ENCODE measurements around the gene SGPL1. TPM values are rescaled to one million over a fixed set of nuclear protein-coding genes. Genes with fewer than 3 reads are reported as not detected.
A peak's percentile ranks its signal among the peaks of the same experiment; 100 is the strongest.

SGPL1 gene
- total RNA-seq, 2 experiments from 2014 or later = 13.7 to 16.6 TPM

GRCh38 chr10:70784471-70784870 is 31.3 kb upstream of the SGPL1 start:
- H3K4me1 Mint-ChIP-seq (ENCODE audit: low read depth) = peaks cover 10% of the 10 kb centered on the region
- ATAC-seq (no peak), DNase-seq (no peak)
- no peak overlapping the region for H3K4me3 Mint-ChIP-seq
- H3K27me3 Mint-ChIP-seq = no peaks in the 10 kb centered on the region
- ChIA-PET CTCF (no interaction called here), POLR2A (no interaction called here)
- intact Hi-C loops (cut with micrococcal nuclease) = no loop called here
- no peak overlapping the region for H3K27ac Mint-ChIP-seq
- no peak for TF ChIP-seq CTCF (IDR thresholded peaks at IDR 0.05)
- no peaks in the 10 kb centered on the region for H3K36me3 Mint-ChIP-seq (ENCODE audit: low read depth)
- H3K9me3 Mint-ChIP-seq = no peaks in the 10 kb centered on the region

DNA sequence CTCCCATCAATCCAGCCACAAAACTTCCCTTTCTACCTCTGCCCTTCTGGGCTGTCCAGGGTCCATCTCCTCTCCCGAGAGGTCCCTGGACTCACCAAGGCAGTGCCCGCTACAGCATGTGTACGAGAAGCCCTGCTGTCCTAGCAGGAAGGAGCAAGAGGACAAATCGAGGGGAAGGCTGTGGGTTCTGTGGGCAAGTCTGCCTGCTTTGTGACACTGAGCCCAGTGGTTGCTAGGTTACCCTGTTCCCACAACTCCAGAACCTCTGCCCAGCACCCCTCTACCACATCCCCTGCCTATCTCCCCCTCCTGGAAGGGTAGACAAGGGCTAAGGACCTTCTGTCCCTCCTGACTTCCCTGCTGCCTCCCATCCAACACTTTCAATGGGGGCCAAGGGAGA is 30.6 kb upstream of the SGPL1 start, which contains the start of gene TBATA:
Gene TBATA, minus strand, starts transcription at position 188 of the 400 bp plus-strand sequence. CDS start 1,998 bp downstream, outside the sequence.
- TF ChIP-seq CTCF (IDR thresholded peaks at IDR 0.05) = no peak
- no peak for DNase-seq
- Mint-ChIP-seq H3K27me3 (no peaks in the 10 kb centered on the region), H3K4me1 (ENCODE audit: low read depth) (peaks cover 11% of the 10 kb centered on the region), H3K36me3 (ENCODE audit: low read depth) (no peaks in the 10 kb centered on the region), H3K27ac (no peak within 1 kb of the TSS), H3K4me3 (no peak within 1 kb of the TSS), H3K9me3 (no peaks in the 10 kb centered on the region)
- ATAC-seq = no peak
- POLR2A ChIA-PET = no interaction called here
- CTCF ChIA-PET = no interaction called here
- intact Hi-C loops (cut with micrococcal nuclease) = no loop called here

- Mint-ChIP-seq H3K4me3 (no peak overlapping the region), H3K27me3 (no peaks in the 10 kb centered on the region), H3K4me1 (ENCODE audit: low read depth) (peaks cover 23% of the 10 kb centered on the region), H3K27ac (no peak overlapping the region), H3K9me3 (no peaks in the 10 kb centered on the region), H3K36me3 (ENCODE audit: low read depth) (no peaks in the 10 kb centered on the region)
- ATAC-seq (peak; percentile 77), DNase-seq (peak; percentile 39)
- ChIA-PET POLR2A (no interaction called here), CTCF (interaction anchor here (0.9 kb wide), 1 partner anchor 11 kb away, joined by 3 read pairs; no protein-coding TSS in a partner anchor)
- no peak for TF ChIP-seq CTCF (IDR thresholded peaks at IDR 0.05)
- intact Hi-C loops (cut with micrococcal nuclease) = no loop called here
Measured at GRCh38 chr10:70786799-70787415, 28.8 kb upstream of the SGPL1 start.

DNA sequence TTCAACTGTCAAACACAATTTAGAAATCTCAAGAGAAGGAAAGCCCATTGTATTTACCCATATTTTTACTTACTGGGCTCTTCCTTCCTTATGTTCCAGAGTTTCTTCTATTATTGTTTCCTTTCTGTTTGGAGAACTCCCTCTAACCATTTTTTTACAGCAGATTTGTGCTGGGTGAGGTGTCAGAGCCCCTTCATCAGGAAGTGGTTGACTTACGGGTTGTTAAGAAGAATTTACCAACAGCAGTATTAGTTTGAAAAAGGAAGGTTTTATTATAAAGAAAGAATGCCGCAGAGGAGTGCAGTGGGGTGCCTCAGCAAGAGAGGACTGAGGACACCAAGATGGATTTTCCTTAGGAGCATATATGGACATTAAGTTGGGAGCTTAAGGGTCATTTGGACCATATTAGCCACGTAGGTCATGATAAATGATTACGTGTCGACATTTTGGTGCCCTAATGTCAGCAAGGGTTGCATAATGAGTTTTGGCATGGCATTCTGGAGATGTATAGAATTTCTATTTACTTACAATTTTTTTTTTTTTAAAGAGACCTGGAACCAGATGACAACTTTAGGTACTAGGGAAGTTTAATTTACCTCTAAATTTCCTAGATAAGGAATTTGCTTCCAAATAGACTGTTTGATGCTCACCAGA is 24.2 kb upstream of the SGPL1 start:
- Mint-ChIP-seq H3K4me3 (no peak overlapping the region), H3K4me1 (ENCODE audit: low read depth) (peaks cover 21% of the 10 kb centered on the region), H3K27ac (no peak overlapping the region), H3K27me3 (peaks cover 2% of the 10 kb centered on the region), H3K9me3 (no peaks in the 10 kb centered on the region), H3K36me3 (ENCODE audit: low read depth) (no peaks in the 10 kb centered on the region)
- ChIA-PET CTCF (no interaction called here), POLR2A (no interaction called here)
- intact Hi-C loops (cut with micrococcal nuclease) = no loop called here
- no peak for TF ChIP-seq CTCF (IDR thresholded peaks at IDR 0.05)
- DNase-seq = no peak
- ATAC-seq = no peak

GRCh38 chr10:70795613-70796012 is 20.1 kb upstream of the SGPL1 start:
- peaks cover 8% of the 10 kb centered on the region for H3K4me1 Mint-ChIP-seq (ENCODE audit: low read depth)
- DNase-seq (no peak), ATAC-seq (no peak)
- H3K27ac Mint-ChIP-seq = no peak overlapping the region
- H3K9me3 Mint-ChIP-seq = no peaks in the 10 kb centered on the region
- POLR2A ChIA-PET = no interaction called here
- H3K4me3 Mint-ChIP-seq = no peak overlapping the region
- peaks cover 23% of the 10 kb centered on the region for H3K27me3 Mint-ChIP-seq
- intact Hi-C loops (cut with micrococcal nuclease) = no loop called here
- TF ChIP-seq CTCF (IDR thresholded peaks at IDR 0.05) = no peak
- no peaks in the 10 kb centered on the region for H3K36me3 Mint-ChIP-seq (ENCODE audit: low read depth)
- CTCF ChIA-PET = no interaction called here
